Measurements from ENCODE around the gene DYNLRB1.

Gene DYNLRB1

GRCh38 chr20:34532756-34533155, 16.5 kb downstream of the DYNLRB1 start:
- no peak for DNase-seq (ENCODE audit: low read depth in 2 of 2, low spot score in 1 of 2)

DNA sequence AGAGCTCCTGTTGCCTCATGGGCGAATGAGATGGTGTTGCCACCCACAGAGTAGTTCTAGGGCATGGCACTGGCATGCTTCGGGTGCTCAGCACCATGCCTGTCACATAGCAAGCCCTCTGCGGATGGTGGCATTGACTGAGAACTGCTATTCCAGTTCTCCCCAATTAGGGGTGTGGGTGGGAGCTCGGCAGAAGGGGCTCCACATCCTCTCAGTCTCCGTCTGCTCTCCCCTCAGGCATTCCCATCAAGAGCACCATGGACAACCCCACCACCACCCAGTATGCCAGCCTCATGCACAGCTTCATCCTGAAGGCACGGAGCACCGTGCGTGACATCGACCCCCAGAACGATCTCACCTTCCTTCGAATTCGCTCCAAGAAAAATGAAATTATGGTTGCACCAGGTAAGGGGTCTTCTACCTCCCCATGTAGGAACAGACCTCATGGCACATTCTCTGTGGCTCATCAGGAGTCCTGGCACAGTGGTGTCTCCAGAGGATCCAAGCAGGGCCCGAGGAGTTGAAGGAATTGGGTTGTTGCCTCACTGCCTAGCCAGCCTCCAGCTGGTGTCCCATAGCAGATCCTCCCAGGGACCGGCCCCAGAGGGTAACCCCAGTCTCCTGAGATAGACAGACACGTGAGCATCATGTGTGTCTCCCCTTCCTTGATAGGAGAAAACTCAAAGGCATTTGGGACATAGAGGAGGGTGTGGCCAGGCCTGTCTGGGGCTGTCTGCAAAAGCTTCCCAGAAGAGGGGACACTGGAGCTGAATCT, 18.4 kb downstream of the DYNLRB1 start:
- DNase-seq (ENCODE audit: low read depth in 2 of 2, low spot score in 1 of 2), result no peak

DNA sequence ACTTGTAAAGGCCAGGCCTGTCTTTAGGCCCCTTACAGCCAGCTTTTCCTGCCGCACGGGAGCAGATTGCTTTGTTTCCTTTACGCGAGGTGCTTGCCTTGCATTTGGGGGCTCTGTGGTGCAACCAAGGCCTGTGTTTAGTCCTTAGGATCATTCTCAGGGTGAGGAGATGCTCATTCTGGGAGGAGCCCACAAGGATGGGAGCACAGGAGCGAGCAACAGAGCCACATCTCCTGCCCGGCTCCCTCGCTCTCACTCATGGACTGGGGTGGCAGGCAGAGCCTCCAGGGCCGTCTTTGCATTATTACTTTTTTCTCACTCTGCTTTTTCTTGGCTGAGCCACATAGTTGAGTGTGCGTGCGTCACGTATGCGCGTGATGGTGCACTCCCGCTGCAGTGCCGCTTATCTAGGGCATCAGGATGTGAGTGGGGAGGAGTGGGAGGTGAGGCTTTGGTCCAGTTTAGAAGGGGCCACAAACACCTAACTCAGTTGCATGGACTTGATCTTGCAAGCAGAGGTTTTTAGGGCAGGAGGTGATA, 19.1 kb downstream of the DYNLRB1 start:
- DNase-seq (ENCODE audit: low read depth in 2 of 2, low spot score in 1 of 2), result no peak

GRCh38 chr20:34535857-34536256, 19.6 kb downstream of the DYNLRB1 start:
- DNase-seq (ENCODE audit: low read depth in 2 of 2, low spot score in 1 of 2), result no peak

GRCh38 chr20:34536798-34537394, 20.7 kb downstream of the DYNLRB1 start:
- DNase-seq (ENCODE audit: low read depth in 2 of 2, low spot score in 1 of 2), result no peak

GRCh38 chr20:34537651-34538050, 21.4 kb downstream of the DYNLRB1 start:
- no peak for DNase-seq (ENCODE audit: low read depth in 2 of 2, low spot score in 1 of 2)

DNA sequence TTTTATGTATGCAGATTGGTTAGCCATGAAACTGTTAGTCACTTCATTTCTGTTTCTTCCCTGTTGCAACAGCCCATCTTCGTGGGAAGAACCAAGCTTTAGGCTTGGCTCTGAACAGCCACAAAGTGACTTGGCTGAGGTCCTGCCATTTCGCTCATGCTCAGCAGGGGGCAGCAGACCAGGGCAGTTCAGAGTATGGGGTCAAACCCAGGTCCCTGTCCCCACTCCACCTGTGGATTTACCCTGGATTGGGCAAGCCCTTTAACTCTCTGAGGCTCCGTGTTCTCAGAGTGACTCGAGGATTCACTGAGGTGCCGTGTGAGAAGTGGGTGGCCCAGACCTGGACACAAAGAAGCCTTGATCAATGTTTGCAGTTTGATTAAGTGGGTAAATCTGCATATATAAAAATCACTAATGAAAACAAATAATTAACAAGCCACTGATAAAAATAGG, 22.5 kb downstream of the DYNLRB1 start:
- DNase-seq (ENCODE audit: low read depth in 2 of 2, low spot score in 1 of 2), result no peak

DNA sequence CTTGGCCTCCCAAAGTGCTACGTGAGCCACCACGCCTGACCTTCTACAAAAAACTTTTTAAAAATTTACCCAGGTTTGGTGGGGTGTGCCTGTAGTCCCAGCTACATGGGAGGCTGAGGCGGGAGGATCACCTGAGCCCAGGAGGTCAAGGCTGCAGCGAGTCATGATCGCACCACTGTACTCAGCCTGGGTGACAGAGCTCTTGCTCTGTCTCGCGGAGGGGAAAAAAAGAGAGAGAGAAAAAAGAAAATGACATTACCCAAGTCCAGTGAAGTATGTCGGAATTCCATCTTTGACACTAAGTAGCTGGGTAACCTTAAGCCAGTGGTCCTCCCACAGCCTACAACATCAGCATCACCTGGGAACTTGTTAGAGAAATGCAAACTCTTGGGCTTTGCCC, 23.5 kb downstream of the DYNLRB1 start:
- DNase-seq (ENCODE audit: low read depth in 2 of 2, low spot score in 1 of 2), result no peak

GRCh38 chr20:34540596-34541263, 24.5 kb downstream of the DYNLRB1 start:
- DNase-seq (ENCODE audit: low read depth in 2 of 2, low spot score in 1 of 2), result no peak

DNA sequence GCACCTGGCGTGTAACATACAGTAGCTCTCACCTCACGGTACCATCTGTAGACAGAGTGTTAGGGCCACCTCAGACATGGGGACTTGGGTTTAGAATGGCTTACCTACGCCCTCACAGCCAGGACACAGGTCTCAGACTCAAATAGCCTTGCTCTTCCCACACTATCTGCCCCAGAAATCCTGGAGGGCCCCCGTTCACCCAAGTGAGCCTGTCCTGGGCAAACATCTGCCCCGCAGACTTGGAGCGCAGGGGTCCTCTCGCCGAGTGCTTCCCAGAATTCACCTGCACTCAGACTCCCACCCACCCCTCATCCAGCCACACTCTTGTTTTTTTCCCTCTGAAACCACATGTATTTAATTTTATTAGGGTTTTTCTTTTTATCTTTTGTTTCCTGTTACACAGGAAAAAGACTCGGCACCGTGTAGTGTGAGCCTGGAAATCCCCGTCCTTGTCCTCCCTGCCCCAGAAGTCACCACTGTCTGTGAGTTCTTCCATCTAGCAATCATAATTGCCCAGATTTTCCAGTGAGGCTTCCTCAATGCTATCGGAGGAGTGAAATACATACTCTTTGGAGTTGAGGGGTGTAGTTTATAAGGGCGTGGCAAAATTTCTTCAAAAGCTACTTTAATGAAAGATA, 25.2 kb downstream of the DYNLRB1 start:
- no peak for DNase-seq (ENCODE audit: low read depth in 2 of 2, low spot score in 1 of 2)

DNA sequence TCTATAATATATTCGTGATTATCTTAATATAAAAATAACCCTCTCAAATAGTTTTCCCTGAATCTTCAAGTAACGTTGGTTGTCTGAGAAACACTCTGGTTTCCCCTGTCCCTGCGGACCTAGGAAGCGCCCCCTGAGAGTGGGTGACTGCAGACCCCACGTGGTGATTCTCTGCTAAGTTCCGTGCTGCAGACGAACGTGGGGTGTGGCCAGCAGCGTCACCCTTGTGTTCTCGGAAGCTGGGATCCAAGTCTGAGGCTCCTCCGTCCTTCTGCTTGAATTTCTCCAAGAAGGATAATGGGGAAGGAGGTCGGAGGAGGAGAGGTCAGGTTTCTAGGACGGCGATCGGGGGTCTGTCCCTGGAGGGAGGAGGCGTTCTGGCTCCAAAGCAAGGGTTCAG, 25.7 kb downstream of the DYNLRB1 start:
- no peak for DNase-seq (ENCODE audit: low read depth in 2 of 2, low spot score in 1 of 2)

DNA sequence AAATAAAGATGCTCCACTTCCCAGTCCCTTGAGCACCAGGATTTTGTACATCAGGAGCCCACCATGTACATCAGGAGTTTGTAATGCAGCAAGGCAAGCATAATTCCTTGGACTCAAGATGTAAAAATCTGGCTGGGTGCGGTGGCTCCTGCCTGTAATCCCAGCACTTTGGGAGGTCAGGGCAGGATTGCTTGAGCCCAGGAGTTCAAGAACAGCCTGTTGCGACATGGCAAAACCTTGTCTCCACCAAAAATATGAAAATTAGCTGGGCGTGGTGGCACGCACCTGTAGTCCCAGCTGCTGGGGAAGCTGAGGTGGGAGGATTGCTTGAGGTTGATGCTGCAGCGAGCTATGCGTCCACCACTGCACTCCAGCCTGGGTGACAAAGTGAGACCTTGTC, 26.2 kb downstream of the DYNLRB1 start:
- no peak for DNase-seq (ENCODE audit: low read depth in 2 of 2, low spot score in 1 of 2)

- no peak for DNase-seq (ENCODE audit: low read depth in 2 of 2, low spot score in 1 of 2)
Observed at GRCh38 chr20:34543463-34544056, 27.3 kb downstream of the DYNLRB1 start.

DNA sequence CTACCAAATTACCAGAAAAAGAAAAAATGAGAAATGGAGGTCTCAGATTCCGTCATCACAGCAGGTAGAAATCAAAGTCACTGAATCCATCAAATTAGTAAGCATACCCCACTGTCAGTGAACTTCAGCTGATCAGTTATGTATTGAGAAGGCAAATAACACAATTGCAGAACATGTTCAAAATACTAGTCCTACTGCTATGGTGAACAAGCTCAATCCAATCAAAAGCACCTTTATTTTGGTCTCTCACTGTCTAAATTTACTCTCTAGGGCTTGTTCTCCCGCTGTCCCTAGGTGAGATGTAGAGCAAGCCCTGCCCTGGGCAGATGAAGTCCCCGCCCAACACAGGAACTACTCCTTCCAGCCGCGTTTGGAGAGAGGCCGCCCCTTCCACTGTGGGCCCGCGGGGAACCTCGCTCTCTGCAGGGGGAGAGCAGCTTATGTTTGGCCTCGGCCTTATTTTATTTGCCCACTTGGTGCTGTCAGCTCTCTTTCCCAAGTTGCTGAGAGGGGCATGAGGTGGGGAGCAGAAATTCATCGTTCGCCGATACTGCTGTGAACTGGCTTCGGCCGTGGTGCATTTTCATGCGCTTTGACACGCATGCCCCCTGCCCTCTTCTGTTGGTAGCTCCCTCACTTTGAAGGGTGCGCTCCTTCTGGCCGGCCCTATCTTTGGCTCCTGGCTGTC, 28.0 kb downstream of the DYNLRB1 start:
- DNase-seq (ENCODE audit: low read depth in 2 of 2, low spot score in 1 of 2), result no peak

- no peak for DNase-seq (ENCODE audit: low read depth in 2 of 2, low spot score in 1 of 2)
Observed at GRCh38 chr20:34546751-34547181, 30.5 kb downstream of the DYNLRB1 start.

GRCh38 chr20:34547844-34548613, 31.8 kb downstream of the DYNLRB1 start:
- no peak for DNase-seq (ENCODE audit: low read depth in 2 of 2, low spot score in 1 of 2)

DNA sequence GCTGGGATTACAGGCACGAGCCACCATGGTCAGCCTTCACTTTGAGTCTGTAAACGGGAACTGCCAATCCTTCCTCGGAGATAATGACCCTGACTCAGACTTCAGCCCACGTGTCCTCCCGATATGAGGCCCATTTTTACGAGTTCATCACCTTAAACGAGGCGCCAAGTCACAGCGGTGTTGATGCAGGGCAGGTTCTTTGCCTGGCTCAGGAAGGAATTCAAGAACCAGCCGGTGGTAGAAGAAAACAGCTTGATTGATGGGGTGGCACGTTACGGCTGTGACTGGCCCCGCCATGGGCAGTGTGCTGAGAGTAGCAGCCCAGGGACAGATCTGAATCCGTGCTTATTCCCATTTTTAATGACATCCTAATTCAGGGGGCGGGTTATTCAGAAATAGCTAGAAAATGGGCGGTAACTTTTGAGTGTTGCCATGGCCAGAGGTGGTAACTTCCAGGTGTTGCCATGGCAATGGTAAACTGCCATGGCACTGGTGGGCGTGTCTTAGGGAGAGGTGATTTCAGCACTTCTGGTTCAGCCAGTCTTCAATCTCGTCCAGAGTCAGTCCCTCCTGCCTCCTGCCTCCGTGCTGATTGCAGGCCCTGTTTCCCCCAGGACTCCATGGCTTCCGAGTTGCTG, 33.2 kb downstream of the DYNLRB1 start:
- no peak for DNase-seq (ENCODE audit: low read depth in 2 of 2, low spot score in 1 of 2)

GRCh38 chr20:34549929-34550305, 33.7 kb downstream of the DYNLRB1 start:
- no peak for DNase-seq (ENCODE audit: low read depth in 2 of 2, low spot score in 1 of 2)

DNA sequence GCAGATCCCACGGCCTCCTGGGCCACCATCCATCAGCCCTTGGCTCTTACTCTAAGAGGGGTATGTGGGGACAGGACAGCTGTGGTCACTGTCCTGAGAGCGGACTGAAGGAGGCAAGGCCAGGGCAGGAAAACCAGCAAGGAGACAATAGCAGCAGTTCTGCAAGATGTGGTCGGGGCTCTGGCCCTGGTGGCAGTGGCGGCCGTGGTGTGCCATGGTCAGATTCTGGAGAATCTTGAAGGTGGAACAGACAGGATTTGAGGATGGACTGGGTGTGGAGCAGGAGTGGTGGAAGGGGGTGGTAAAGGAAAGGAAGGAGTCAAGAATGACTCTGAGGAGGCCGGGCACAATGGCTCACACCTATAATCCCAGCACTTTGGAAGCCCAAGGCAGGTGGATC, 36.3 kb downstream of the DYNLRB1 start:
- no peak for DNase-seq (ENCODE audit: low read depth in 2 of 2, low spot score in 1 of 2)

All from stimulated activated CD8-positive, alpha-beta memory T cell treated with anti-CD3 and anti-CD28 coated beads, Interleukin-4, amount 100 ng/mL, for 4 hours (primary cell).